HepG2 (cell line): ENCODE data around the gene SIRT7. TPM values are rescaled to one million over a fixed set of nuclear protein-coding genes. Genes with fewer than 3 reads are reported as not detected.
A peak's percentile ranks its signal among the peaks of the same experiment; 100 is the strongest.

Experiments
- ATAC-seq: fragments of 200-7000 bp; cut with Tn5 transposase; 3 replicates; pipeline ENCODE4 v1.9.1; 2020; ENCODE audit warnings: mild to moderate bottlenecking, moderate library complexity
- BruUV-seq: library from RNA; stranded (reverse); fragments of 400-500 nt; replicated peaks from 2 replicates; lab custom pipeline; 2021; lab: Mats Ljungman, UMichigan
- CTCF ChIA-PET: fragments of 300-600 bp; formaldehyde crosslinking; extraction: SDS; loops from one replicate; lab custom pipeline; 2021; ENCODE audit warnings: low total read pairs, inconsistent platforms, low intra/inter-chr PET ratio; lab: Yijun Ruan, JAX
- POLR2A ChIA-PET: fragments of 350-600 bp; sonication (Branson Sonifier 250); formaldehyde crosslinking; loops from one replicate; lab custom pipeline; 2020; ENCODE audit warnings: antibody characterized with exemption, inconsistent platforms; lab: Yijun Ruan, JAX
- DNase-seq: peaks from one replicate; pipeline ENCODE4 v3.0.0-alpha.2; 2015; ENCODE audit warnings: low spot score
- FAIRE-seq: peaks from 3 replicates; lab custom pipeline; 2011; peaks lifted over from hg19 to GRCh38; lab: Jason Lieb, UNC
- H2AFZ ChIP-seq: one replicate; pipeline ENCODE4 v1.6.1; 2011; ENCODE audit warnings: low read length, inconsistent platforms
- H3K27ac ChIP-seq: fragments of 300-600 bp; 3 replicates; pipeline ENCODE4 v1.8.0; 2011; ENCODE audit warnings: mixed run types, mild to moderate bottlenecking, mixed read lengths, low read length, inconsistent platforms; ENCODE audit not compliant: insufficient read depth; ENCODE audit errors: extremely low read length
- H3K27me3 ChIP-seq, 2 experiments: fragments of 200-600 bp in 1 of 2; 2 replicates in 1 of 2; 3 replicates in 1 of 2; pipeline versions ENCODE4 v1.6.0 to v1.8.0; 2011; ENCODE audit warnings: low read length in 2 of 2, mild to moderate bottlenecking in 2 of 2, moderate library complexity in 2 of 2, inconsistent platforms in 1 of 2; ENCODE audit not compliant: insufficient read depth in 2 of 2, control insufficient read depth in 1 of 2
- H3K36me3 ChIP-seq, 2 experiments: fragments of 200-600 bp in 1 of 2; replicated peaks in 1 of 2; 2 replicates in 1 of 2; 3 replicates in 1 of 2; pipeline versions ENCODE4 v1.5.1 to v1.8.0; 2011; ENCODE audit warnings: low read length in 2 of 2, inconsistent platforms in 1 of 2; ENCODE audit not compliant: insufficient read depth in 2 of 2, control insufficient read depth in 1 of 2
- H3K4me1 ChIP-seq: 2 replicates; pipeline ENCODE4 v1.5.1; 2012; ENCODE audit warnings: low read length, inconsistent platforms; ENCODE audit not compliant: insufficient read depth
- H3K4me2 ChIP-seq: 2 replicates; pipeline ENCODE4 v1.6.0; 2011; ENCODE audit warnings: low read depth, low read length, inconsistent platforms
- H3K4me3 ChIP-seq, 3 experiments: fragments of 200-600 bp in 1 of 3; sonication (generic), shearing (Covaris generic) in 1 of 3; replicated peaks in 1 of 3; 2 replicates each; pipeline ENCODE4 v1.5.1; 2011 to 2016; ENCODE audit warnings: low read length in 3 of 3, inconsistent platforms in 2 of 3, low read depth in 2 of 3, mild to moderate bottlenecking in 2 of 3, control low read depth in 1 of 3, mixed read lengths in 1 of 3; ENCODE audit not compliant: insufficient read depth in 1 of 3
- H3K79me2 ChIP-seq: one replicate; pipeline ENCODE4 v1.6.1; 2011; ENCODE audit warnings: low read length, inconsistent platforms; ENCODE audit not compliant: insufficient read depth
- H3K9ac ChIP-seq: 2 replicates; pipeline ENCODE4 v1.6.0; 2011; ENCODE audit warnings: mild to moderate bottlenecking, low read depth, low read length, inconsistent platforms; ENCODE audit not compliant: insufficient read depth
- H3K9me3 ChIP-seq: 2 replicates; pipeline ENCODE4 v1.5.1; 2012; ENCODE audit warnings: mild to moderate bottlenecking, low read length
- H4K20me1 ChIP-seq: 2 replicates; pipeline ENCODE4 v1.6.0; 2011; ENCODE audit warnings: inconsistent platforms, mild to moderate bottlenecking, low read length, moderate library complexity; ENCODE audit not compliant: insufficient read depth
- AGO2 ChIP-seq: fragments of 200-400 bp; formaldehyde crosslinking; optimal IDR thresholded peaks from 2 replicates; pipeline ENCODE3; 2017; ENCODE audit warnings: mild to moderate bottlenecking, low read depth, low read length, moderate library complexity
- CBX1 ChIP-seq: IDR thresholded peaks from one replicate; pipeline ENCODE4 v1.6.1; 2016; ENCODE audit warnings: antibody characterized with exemption, low read depth
- CENPX ChIP-seq: sonication (generic); formaldehyde crosslinking; IDR thresholded peaks from 2 replicates; pipeline ENCODE4 v1.9.0; 2021; ENCODE audit warnings: mild to moderate bottlenecking, missing genetic modification reagents, moderate library complexity
- DNMT1 ChIP-seq: sonication (generic); formaldehyde crosslinking; IDR thresholded peaks from 2 replicates; pipeline ENCODE4 v1.5.1; 2020; ENCODE audit warnings: mild to moderate bottlenecking, missing genetic modification reagents
- FOXA3 ChIP-seq: IDR thresholded peaks from 2 replicates; pipeline ENCODE4 v1.6.1; 2016; ENCODE audit warnings: missing genetic modification reagents, missing compliant biosample characterization
- MTF1 ChIP-seq: sonication (generic); formaldehyde crosslinking; IDR thresholded peaks from 2 replicates; pipeline ENCODE4 v1.5.0; 2020; ENCODE audit warnings: missing genetic modification reagents
- NBN ChIP-seq: fragments of 450-650 bp; conservative IDR thresholded peaks from 2 replicates; pipeline ENCODE4 v1.6.1; 2017
- NFE2L2 ChIP-seq: fragments of 150-350 bp; IDR thresholded peaks from 2 replicates; pipeline ENCODE4 v1.6.1; 2014; ENCODE audit warnings: low read length
- NR3C1 ChIP-seq: sonication (generic); formaldehyde crosslinking; IDR thresholded peaks from 2 replicates; pipeline ENCODE4 v1.4.0; 2020; ENCODE audit warnings: missing genetic modification reagents
- PCBP1 ChIP-seq: fragments of 200-400 bp; formaldehyde crosslinking; IDR thresholded peaks from 2 replicates; pipeline ENCODE4 v1.6.1; 2017; ENCODE audit warnings: mild to moderate bottlenecking, low read depth, low read length, borderline replicate concordance
- SP1 ChIP-seq, 2 experiments: fragments of 450-650 bp in 1 of 2; sonication (generic) in 1 of 2; formaldehyde crosslinking in 1 of 2; IDR thresholded peaks; 2 replicates each; pipeline versions ENCODE4 v1.4.0 to v1.6.1; 2016 to 2020; ENCODE audit warnings: missing genetic modification reagents in 1 of 2
- U2AF1 ChIP-seq: fragments of 200-400 bp; formaldehyde crosslinking; optimal IDR thresholded peaks from 2 replicates; pipeline ENCODE3; 2017; ENCODE audit warnings: mild to moderate bottlenecking, low read depth, low read length
- WIZ ChIP-seq: sonication (generic); formaldehyde crosslinking; IDR thresholded peaks from 2 replicates; pipeline ENCODE4 v1.5.1; 2020; ENCODE audit warnings: mild to moderate bottlenecking, missing genetic modification reagents
- ZNF136 ChIP-seq: sonication (generic); formaldehyde crosslinking; IDR thresholded peaks from 2 replicates; pipeline ENCODE4 v1.8.1; 2022; ENCODE audit warnings: low read depth, mild to moderate bottlenecking, moderate library complexity, missing genetic modification reagents
- ZNF326 ChIP-seq: sonication (generic); formaldehyde crosslinking; IDR thresholded peaks from 2 replicates; pipeline ENCODE4 v1.4.0; 2020; ENCODE audit warnings: missing genetic modification reagents, borderline replicate concordance
- ZNF883 ChIP-seq: sonication (generic); formaldehyde crosslinking; IDR thresholded peaks from 2 replicates; pipeline ENCODE4 v1.5.1; 2020; ENCODE audit warnings: mild to moderate bottlenecking, missing genetic modification reagents; ENCODE audit errors: not compliant biosample characterization
- WGBS: methylation state at CpG from one replicate; pipeline ENCODE4 v1.1.6; 2017; ENCODE audit warnings: low lambda C conversion rate; 5-methylcytosine and 5-hydroxymethylcytosine counted together
- in situ Hi-C: cut with HindIII; loops from 2 replicates; pipeline ENCODE4 v1.10.0; 2017; ENCODE audit warnings: low pct_unique_long_range_greater_than_20kb; ENCODE audit not compliant: extremely low pct_ligation_motif_present
- intact Hi-C: fragments of 100-400 bp; cut with micrococcal nuclease; formaldehyde crosslinking; loops from one replicate; pipeline ENCODE4 v1.10.0; 2022; ENCODE audit not compliant: unreplicated experiment
- polyA plus RNA-seq, 8 experiments: library from polyadenylated mRNA; depleted of rRNA in 3 of 8; stranded (reverse) in 7 of 8; unstranded in 1 of 8; fragments of >200 nt; fragmentation: Illumina TruSeq in 4 of 8; extraction: Trizol in 4 of 8; gene quantifications; 2 replicates each; pipeline versions ENCODE4 v1.2.1 to v1.2.3, GENCODE V29; 2011 to 2016; ENCODE audit warnings: low read depth in 4 of 8, missing spikeins in 1 of 8, mixed read lengths in 1 of 8; ENCODE audit not compliant: insufficient read depth in 1 of 8
- total RNA-seq, 5 experiments: library from RNA; depleted of rRNA; stranded (reverse); fragments of >200 nt; fragmentation: Illumina TruSeq; extraction: Trizol; gene quantifications; 2 replicates each; pipeline ENCODE4 v1.2.3, GENCODE V29; 2016; ENCODE audit warnings: low read depth in 1 of 5
- TF ChIP-seq, protein P1 (sequence below): IDR thresholded peaks from 2 replicates; pipeline ENCODE4 v1.6.1; 2016; ENCODE audit warnings: missing biosample characterization, missing genetic modification reagents, low read depth
- TF ChIP-seq, protein P2 (sequence below): conservative IDR thresholded peaks from 2 replicates; pipeline ENCODE4 v1.6.1; 2018; ENCODE audit warnings: missing genetic modification reagents
- TF ChIP-seq, protein P3 (sequence below): IDR thresholded peaks from 2 replicates; pipeline ENCODE4 v1.6.1; 2016; ENCODE audit warnings: low read depth, borderline replicate concordance

SIRT7 gene
- total and polyA plus RNA-seq, 2 of the 13 experiments (the other 11 are each of a cell fraction or from before 2014, with no cell fraction given), result 8.3 to 24.8 TPM

DNA sequence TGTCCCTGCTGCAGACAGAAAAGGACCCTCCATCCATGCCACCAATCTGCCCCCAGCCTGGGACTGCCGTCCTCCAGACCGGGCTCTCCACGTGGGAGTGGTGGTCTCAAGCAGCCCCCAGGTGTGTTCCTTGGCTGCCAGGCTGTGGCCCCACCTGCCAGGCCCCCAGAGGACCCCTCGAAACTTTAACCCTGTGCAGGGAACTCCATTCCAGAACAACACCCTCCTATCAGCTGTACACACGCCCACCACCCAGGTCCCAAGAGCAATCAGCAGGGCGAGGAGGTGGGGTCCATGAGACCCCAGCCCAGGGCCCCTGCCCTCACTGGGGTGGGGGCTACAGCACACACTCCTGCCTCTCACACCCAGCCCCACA is 17.7 kb upstream of the SIRT7 start (continued):
- TF ChIP-seq ZNF883 (CRISPR knock-in tag) (peak; percentile 32), NBN (no peak), WIZ (CRISPR knock-in tag) (no peak), SP1 (IDR thresholded peaks at IDR 0.05) (no peak), SP1 (CRISPR knock-in tag; IDR thresholded peaks at IDR 0.05) (no peak), U2AF1 (no peak), CENPX (no peak), AGO2 (peak; percentile 7), CBX1 (no peak), ZNF136 (CRISPR knock-in tag) (0 out of 2 replicates have a peak, but pooled peaks have one; percentile 30)

DNA sequence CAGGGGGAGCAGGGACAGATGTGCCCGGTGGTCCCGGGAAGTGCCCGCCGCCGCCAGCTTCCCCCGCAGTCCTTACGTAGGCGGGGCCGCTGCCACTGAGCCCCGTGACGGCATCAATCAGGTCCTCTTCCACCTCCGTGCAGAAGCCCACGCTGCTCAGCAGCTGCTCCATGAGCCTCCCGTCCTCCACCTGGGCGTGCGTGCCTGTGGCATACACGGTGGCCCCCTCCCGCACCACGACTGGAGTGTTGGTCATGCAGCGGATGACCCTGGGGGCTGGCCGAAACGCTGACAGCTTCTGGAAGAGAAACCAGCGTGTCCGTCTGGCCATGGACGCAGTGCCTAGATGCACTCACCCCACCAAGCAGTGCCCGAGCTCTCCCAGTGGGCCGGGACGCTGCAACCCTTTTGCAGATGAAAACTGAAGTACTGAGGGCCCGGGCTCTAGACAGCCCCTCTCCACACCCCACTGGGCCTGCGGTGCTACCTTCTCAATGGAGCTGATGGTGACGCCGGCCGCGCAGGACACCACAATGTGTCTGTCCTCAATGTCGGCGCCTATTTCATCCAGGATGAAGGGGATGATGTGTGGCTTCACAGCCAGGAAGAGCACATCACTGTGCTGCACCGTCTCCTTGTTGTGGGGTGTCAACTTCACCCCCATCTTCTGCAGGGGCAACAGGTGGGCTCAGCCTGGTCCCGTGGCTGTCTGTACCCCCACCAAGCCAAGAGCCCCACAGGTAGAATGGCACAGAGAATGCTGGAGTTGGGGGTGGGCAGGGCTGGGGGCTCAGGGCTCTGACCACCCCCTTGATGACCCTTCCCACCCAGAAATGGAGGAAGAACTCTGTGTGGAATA is 17.1 kb upstream of the SIRT7 start:
- intact Hi-C loops (no loop called here), in situ Hi-C loops (no loop called here)
- Histone ChIP-seq H2AFZ (no peak overlapping the region), H3K4me2 (peak overlapping the region; percentile 86), H3K79me2 (peaks cover 19% of the 10 kb centered on the region), H3K27me3 (peaks cover 9 to 21% of the 10 kb centered on the region in 2 experiments; a peak in 4 of 5 replicates), H3K4me1 (peaks cover 58% of the 10 kb centered on the region), H3K9me3 (no peaks in the 10 kb centered on the region), H3K27ac (no peak overlapping the region), H3K4me3 (peak overlapping the region in 1 of 3 experiments; percentile 88; a peak in 2 of 6 replicates), H3K9ac (peak overlapping the region; percentile 83; the same call in 1 of the 2 replicates), H4K20me1 (peaks cover 5% of the 10 kb centered on the region; the same call in 1 of the 2 replicates), H3K36me3 (peaks cover 11 to 28% of the 10 kb centered on the region in 2 experiments)
- no peak for ATAC-seq
- no peak for FAIRE-seq
- POLR2A ChIA-PET, result interaction anchor here (0.7 to 4.0 kb wide), 5 partner anchors 9 to 88 kb away, joined by 3 to 71 read pairs (median 13); partner anchors contain the start of genes CENPX, LRRC45, MAFG and SIRT7
- BruUV-seq, result no TSS peak
- CTCF ChIA-PET, result no interaction called here
- whole genome bisulfite sequencing, result 97% methylated on average over 34 of the region's 38 CpGs
- no peak for DNase-seq
- TF ChIP-seq, protein P1, sequence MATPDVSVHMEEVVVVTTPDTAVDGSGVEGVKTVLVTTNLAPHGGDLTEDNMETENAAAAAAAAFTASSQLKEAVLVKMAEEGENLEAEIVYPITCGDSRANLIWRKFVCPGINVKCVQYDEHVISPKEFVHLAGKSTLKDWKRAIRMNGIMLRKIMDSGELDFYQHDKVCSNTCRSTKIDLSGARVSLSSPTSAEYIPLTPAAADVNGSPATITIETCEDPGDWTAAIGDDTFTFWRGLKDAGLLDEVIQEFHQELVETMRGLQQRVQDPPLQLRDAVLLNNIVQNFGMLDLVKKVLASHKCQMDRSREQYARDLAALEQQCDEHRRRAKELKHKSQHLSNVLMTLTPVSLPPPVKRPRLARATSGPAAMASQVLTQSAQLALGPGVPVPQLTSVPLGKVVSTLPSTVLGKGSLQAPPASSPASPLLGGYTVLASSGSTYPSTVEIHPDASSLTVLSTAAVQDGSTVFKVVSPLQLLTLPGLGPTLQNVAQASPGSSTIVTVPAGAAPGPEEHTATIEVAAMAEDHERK (CRISPR knock-in tag), result no peak
- no peak for TF ChIP-seq FOXA3 (CRISPR knock-in tag)
- no peak for TF ChIP-seq NR3C1 (CRISPR knock-in tag)
- TF ChIP-seq PCBP1, result no peak
- no peak for TF ChIP-seq NFE2L2
- peak; percentile 72; the same call in 1 of the 2 replicates for TF ChIP-seq DNMT1 (CRISPR knock-in tag)
- peak; percentile 26; the same call in 1 of the 2 replicates for TF ChIP-seq ZNF326 (CRISPR knock-in tag)
- no peak for TF ChIP-seq MTF1 (CRISPR knock-in tag)
- TF ChIP-seq, protein P2, sequence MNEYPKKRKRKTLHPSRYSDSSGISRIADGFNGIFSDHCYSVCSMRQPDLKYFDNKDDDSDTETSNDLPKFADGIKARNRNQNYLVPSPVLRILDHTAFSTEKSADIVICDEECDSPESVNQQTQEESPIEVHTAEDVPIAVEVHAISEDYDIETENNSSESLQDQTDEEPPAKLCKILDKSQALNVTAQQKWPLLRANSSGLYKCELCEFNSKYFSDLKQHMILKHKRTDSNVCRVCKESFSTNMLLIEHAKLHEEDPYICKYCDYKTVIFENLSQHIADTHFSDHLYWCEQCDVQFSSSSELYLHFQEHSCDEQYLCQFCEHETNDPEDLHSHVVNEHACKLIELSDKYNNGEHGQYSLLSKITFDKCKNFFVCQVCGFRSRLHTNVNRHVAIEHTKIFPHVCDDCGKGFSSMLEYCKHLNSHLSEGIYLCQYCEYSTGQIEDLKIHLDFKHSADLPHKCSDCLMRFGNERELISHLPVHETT (CRISPR knock-in tag), result no peak
- TF ChIP-seq, protein P3, sequence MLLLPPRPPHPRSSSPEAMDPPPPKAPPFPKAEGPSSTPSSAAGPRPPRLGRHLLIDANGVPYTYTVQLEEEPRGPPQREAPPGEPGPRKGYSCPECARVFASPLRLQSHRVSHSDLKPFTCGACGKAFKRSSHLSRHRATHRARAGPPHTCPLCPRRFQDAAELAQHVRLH (CRISPR knock-in tag), result no peak
